MM.1S (cell line): ENCODE data around the gene PLEKHG5.

Experiments
- DNase-seq: peaks from one replicate; pipeline ENCODE4 v3.0.0-alpha.2; 2015
- H2AFZ ChIP-seq: fragments of 300-600 bp; sonication (generic); 2 replicates; pipeline ENCODE4 v1.6.0; 2016; ENCODE audit warnings: antibody characterized with exemption, low read length
- H3F3A ChIP-seq: fragments of 300-600 bp; sonication (generic); 2 replicates; pipeline ENCODE4 v1.6.1; 2016; ENCODE audit warnings: mild to moderate bottlenecking, antibody characterized with exemption, low read length, moderate library complexity, mixed read lengths; ENCODE audit not compliant: insufficient read depth
- H3K27ac ChIP-seq: fragments of 300-600 bp; sonication (generic); 2 replicates; pipeline ENCODE4 v1.5.1; 2016; ENCODE audit warnings: mild to moderate bottlenecking, low read length
- H3K27me3 ChIP-seq: fragments of 300-600 bp; sonication (generic); replicated peaks from 2 replicates; pipeline ENCODE4 v1.6.0; 2016; ENCODE audit warnings: low read length; ENCODE audit not compliant: insufficient read depth
- H3K36me3 ChIP-seq: fragments of 300-600 bp; sonication (generic); replicated peaks from 2 replicates; pipeline ENCODE4 v1.6.1; 2016; ENCODE audit warnings: mild to moderate bottlenecking, low read length, mixed read lengths; ENCODE audit not compliant: insufficient read depth
- H3K4me1 ChIP-seq: fragments of 300-600 bp; sonication (generic); 2 replicates; pipeline ENCODE4 v1.6.1; 2016; ENCODE audit warnings: low read length, mixed read lengths
- H3K4me2 ChIP-seq: fragments of 300-600 bp; sonication (generic); 2 replicates; pipeline ENCODE4 v1.6.0; 2016; ENCODE audit warnings: low read depth, low read length
- H3K4me3 ChIP-seq: fragments of 300-600 bp; sonication (generic); 2 replicates; pipeline ENCODE4 v1.5.1; 2016; ENCODE audit warnings: low read length, mixed read lengths
- H3K79me2 ChIP-seq: fragments of 300-600 bp; sonication (generic); 2 replicates; pipeline ENCODE4 v1.6.1; 2016; ENCODE audit warnings: mixed run types, low read length, mixed read lengths
- H3K9ac ChIP-seq: fragments of 300-600 bp; sonication (generic); 2 replicates; pipeline ENCODE4 v1.6.1; 2016; ENCODE audit warnings: low read length, mixed read lengths
- H3K9me2 ChIP-seq: fragments of 300-600 bp; sonication (generic); replicated peaks from 2 replicates; pipeline ENCODE4 v1.6.1; 2016; ENCODE audit warnings: mild to moderate bottlenecking, low read length, mixed read lengths; ENCODE audit not compliant: insufficient read depth
- H3K9me3 ChIP-seq: fragments of 300-600 bp; sonication (generic); replicated peaks from 2 replicates; pipeline ENCODE4 v1.6.1; 2016; ENCODE audit warnings: mild to moderate bottlenecking, low read length, mixed read lengths; ENCODE audit not compliant: insufficient read depth
- H4K20me1 ChIP-seq: fragments of 300-600 bp; sonication (generic); 2 replicates; pipeline ENCODE4 v1.6.1; 2016; ENCODE audit warnings: mild to moderate bottlenecking, low read length, moderate library complexity, mixed read lengths; ENCODE audit not compliant: insufficient read depth
- EZH2 ChIP-seq: fragments of 300-600 bp; sonication (generic); optimal IDR thresholded peaks from 2 replicates; pipeline ENCODE3; 2017; ENCODE audit warnings: low read depth, mild to moderate bottlenecking, antibody characterized with exemption, low read length, mixed read lengths
- EZH2phosphoT487 ChIP-seq: fragments of 300-600 bp; sonication (generic); IDR thresholded peaks from 2 replicates; pipeline ENCODE4 v1.6.1; 2018; ENCODE audit warnings: antibody characterized with exemption, low read length
- TF ChIP-seq, protein P1 (sequence below): fragments of 300-600 bp; sonication (generic); IDR thresholded peaks from 2 replicates; pipeline ENCODE4 v1.5.1; 2016; ENCODE audit warnings: antibody characterized with exemption, low read length, mixed read lengths

Gene PLEKHG5

DNA sequence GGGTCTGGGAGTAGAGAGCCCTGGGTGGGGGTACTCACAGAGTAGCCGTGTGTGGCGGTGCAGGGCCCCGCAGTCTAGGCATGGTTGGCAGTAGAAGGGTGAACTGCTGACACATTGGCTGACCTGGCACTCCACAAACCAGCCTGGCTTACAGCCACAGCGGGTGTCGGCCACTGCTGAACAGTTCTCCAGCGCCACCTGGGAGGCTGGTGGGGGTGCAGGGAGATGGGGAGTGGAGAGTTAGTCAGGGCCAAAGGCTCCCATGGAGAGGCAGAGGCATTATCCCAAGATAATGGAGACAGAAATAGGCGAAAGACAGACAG, 27.0 kb downstream of the PLEKHG5 start:
- H3F3A ChIP-seq = no peaks in the 10 kb centered on the region
- no peaks in the 10 kb centered on the region for H3K36me3 ChIP-seq
- no peak overlapping the region for H3K27ac ChIP-seq
- no peak overlapping the region for H3K4me3 ChIP-seq
- H3K9ac ChIP-seq = no peak overlapping the region
- no peak for DNase-seq
- TF ChIP-seq, protein P1, sequence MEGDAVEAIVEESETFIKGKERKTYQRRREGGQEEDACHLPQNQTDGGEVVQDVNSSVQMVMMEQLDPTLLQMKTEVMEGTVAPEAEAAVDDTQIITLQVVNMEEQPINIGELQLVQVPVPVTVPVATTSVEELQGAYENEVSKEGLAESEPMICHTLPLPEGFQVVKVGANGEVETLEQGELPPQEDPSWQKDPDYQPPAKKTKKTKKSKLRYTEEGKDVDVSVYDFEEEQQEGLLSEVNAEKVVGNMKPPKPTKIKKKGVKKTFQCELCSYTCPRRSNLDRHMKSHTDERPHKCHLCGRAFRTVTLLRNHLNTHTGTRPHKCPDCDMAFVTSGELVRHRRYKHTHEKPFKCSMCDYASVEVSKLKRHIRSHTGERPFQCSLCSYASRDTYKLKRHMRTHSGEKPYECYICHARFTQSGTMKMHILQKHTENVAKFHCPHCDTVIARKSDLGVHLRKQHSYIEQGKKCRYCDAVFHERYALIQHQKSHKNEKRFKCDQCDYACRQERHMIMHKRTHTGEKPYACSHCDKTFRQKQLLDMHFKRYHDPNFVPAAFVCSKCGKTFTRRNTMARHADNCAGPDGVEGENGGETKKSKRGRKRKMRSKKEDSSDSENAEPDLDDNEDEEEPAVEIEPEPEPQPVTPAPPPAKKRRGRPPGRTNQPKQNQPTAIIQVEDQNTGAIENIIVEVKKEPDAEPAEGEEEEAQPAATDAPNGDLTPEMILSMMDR = no peak
- TF ChIP-seq EZH2 = no peak
- no peak for TF ChIP-seq EZH2phosphoT487
- no peaks in the 10 kb centered on the region for H3K4me1 ChIP-seq
- H3K79me2 ChIP-seq = no peaks in the 10 kb centered on the region
- H3K4me2 ChIP-seq = no peak overlapping the region
- H3K9me2 ChIP-seq = no peaks in the 10 kb centered on the region
- peaks cover 90% of the 10 kb centered on the region for H3K27me3 ChIP-seq
- no peak overlapping the region for H2AFZ ChIP-seq
- no peaks in the 10 kb centered on the region for H4K20me1 ChIP-seq
- no peaks in the 10 kb centered on the region for H3K9me3 ChIP-seq

- Histone ChIP-seq H3K4me1 (no peaks in the 10 kb centered on the region), H4K20me1 (no peaks in the 10 kb centered on the region), H3K27ac (no peak overlapping the region), H3K9me3 (no peaks in the 10 kb centered on the region), H3K27me3 (peaks cover 88% of the 10 kb centered on the region), H3K9me2 (no peaks in the 10 kb centered on the region), H3F3A (no peaks in the 10 kb centered on the region), H3K79me2 (no peaks in the 10 kb centered on the region), H3K36me3 (no peaks in the 10 kb centered on the region), H3K9ac (no peak overlapping the region), H3K4me3 (no peak overlapping the region), H3K4me2 (no peak overlapping the region), H2AFZ (no peak overlapping the region)
- DNase-seq = no peak
- TF ChIP-seq EZH2phosphoT487 (no peak), EZH2 (no peak)
- TF ChIP-seq, protein P1 = no peak
These were observed 28.4 kb downstream of the PLEKHG5 start for GRCh38 chr1:6463120-6463412.

DNA sequence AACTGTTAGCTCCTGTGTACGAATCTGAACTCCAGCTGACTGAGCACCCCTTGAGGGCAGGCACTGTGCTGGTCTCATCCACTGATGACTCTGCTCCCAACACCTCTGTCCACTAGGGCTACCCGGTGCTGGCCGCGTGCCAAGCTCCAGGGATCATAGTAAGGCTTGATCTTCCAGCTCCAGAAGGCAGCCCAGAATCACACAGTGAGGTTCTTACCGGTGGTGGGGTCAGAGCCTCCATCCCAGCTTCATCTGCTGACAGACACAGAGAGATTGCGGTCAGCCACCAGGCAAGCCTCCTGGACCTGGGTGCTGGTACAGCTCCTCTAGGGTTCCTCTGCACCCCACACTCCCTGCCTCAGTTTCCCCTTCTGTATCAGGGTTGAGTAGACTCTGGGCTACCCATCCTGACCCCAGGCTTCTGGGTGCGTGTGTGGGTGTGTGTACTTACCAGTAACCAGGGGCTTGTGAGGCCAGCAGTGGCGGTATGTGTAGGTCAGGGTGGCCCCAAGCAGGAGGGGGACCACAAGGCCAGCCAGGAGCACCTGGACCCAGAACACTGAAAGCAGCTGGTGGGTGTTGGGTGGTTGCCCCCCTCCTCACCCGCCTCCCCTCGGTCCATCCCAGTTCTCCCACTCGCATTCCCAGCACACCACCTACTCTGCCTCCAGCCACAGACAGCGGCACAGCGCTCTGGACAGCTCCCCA, 28.9 kb downstream of the PLEKHG5 start:
- no peak overlapping the region for H3K9ac ChIP-seq
- no peaks in the 10 kb centered on the region for H3K4me1 ChIP-seq
- no peak overlapping the region for H2AFZ ChIP-seq
- no peaks in the 10 kb centered on the region for H3F3A ChIP-seq
- peaks cover 86% of the 10 kb centered on the region for H3K27me3 ChIP-seq
- H3K4me3 ChIP-seq = no peak overlapping the region
- H3K36me3 ChIP-seq = no peaks in the 10 kb centered on the region
- H3K27ac ChIP-seq = no peak overlapping the region
- H3K4me2 ChIP-seq = no peak overlapping the region
- H3K9me2 ChIP-seq = no peaks in the 10 kb centered on the region
- H3K9me3 ChIP-seq = no peaks in the 10 kb centered on the region
- H3K79me2 ChIP-seq = no peaks in the 10 kb centered on the region
- TF ChIP-seq EZH2 (no peak), EZH2phosphoT487 (no peak)
- TF ChIP-seq, protein P1 = no peak
- DNase-seq = no peak
- H4K20me1 ChIP-seq = no peaks in the 10 kb centered on the region
